HepG2 (cell line): ENCODE data around the gene GZF1. TPM values are rescaled to one million over a fixed set of nuclear protein-coding genes. Genes with fewer than 3 reads are reported as not detected.

ENCODE experiments used
- ASH2L ChIP-seq: fragments of 300-600, 200-600 bp; sonication (generic); IDR thresholded peaks from 2 replicates; pipeline ENCODE4 v1.7.0; 2017; ENCODE audit warnings: low read depth, mild to moderate bottlenecking, moderate library complexity, mixed read lengths, low read length; ENCODE audit not compliant: insufficient read length
- BCL6 ChIP-seq: IDR thresholded peaks from 2 replicates; pipeline ENCODE4 v1.6.1; 2016; ENCODE audit warnings: missing genetic modification reagents, missing compliant biosample characterization
- BORCS8-MEF2B ChIP-seq: sonication (generic); formaldehyde crosslinking; IDR thresholded peaks from 2 replicates; pipeline ENCODE4 v1.8.0; 2022; ENCODE audit warnings: mild to moderate bottlenecking, missing genetic modification reagents
- MED8 ChIP-seq: sonication (generic); formaldehyde crosslinking; IDR thresholded peaks from 2 replicates; pipeline ENCODE4 v1.8.1; 2023; ENCODE audit warnings: mild to moderate bottlenecking, missing genetic modification reagents; ENCODE audit not compliant: insufficient replicate concordance
- MEF2D ChIP-seq: sonication (generic); formaldehyde crosslinking; IDR thresholded peaks from 2 replicates; pipeline ENCODE4 v1.5.1; 2020; ENCODE audit warnings: mild to moderate bottlenecking, missing genetic modification reagents
- NCOA2 ChIP-seq: sonication (generic); formaldehyde crosslinking; IDR thresholded peaks from 2 replicates; pipeline ENCODE4 v1.8.0; 2022; ENCODE audit warnings: inconsistent platforms
- RFX3 ChIP-seq: IDR thresholded peaks from 2 replicates; pipeline ENCODE4 v1.6.1; 2016; ENCODE audit warnings: missing biosample characterization, missing genetic modification reagents
- TBP ChIP-seq: sonication (generic); formaldehyde crosslinking; IDR thresholded peaks from 2 replicates; pipeline ENCODE4 v1.5.0; 2020; ENCODE audit warnings: missing genetic modification reagents
- ZBED4 ChIP-seq: sonication (generic); formaldehyde crosslinking; IDR thresholded peaks from 2 replicates; pipeline ENCODE4 v1.4.0; 2020; ENCODE audit warnings: missing genetic modification reagents, borderline replicate concordance
- ZBTB37 ChIP-seq: sonication (generic); formaldehyde crosslinking; IDR thresholded peaks from 2 replicates; pipeline ENCODE4 v1.4.0; 2020; ENCODE audit warnings: mild to moderate bottlenecking, missing genetic modification reagents
- ZNF143 ChIP-seq: sonication (generic); formaldehyde crosslinking; IDR thresholded peaks from 2 replicates; pipeline ENCODE4 v1.4.0; 2020; ENCODE audit warnings: missing genetic modification reagents
- ZNF274 ChIP-seq: sonication (generic); formaldehyde crosslinking; IDR thresholded peaks from 2 replicates; pipeline ENCODE4 v1.5.1; 2020; ENCODE audit warnings: mild to moderate bottlenecking, missing genetic modification reagents
- polyA plus RNA-seq, 8 experiments: library from polyadenylated mRNA; depleted of rRNA in 3 of 8; stranded (reverse) in 7 of 8; unstranded in 1 of 8; fragments of >200 nt; fragmentation: Illumina TruSeq in 4 of 8; extraction: Trizol in 4 of 8; gene quantifications; 2 replicates each; pipeline versions ENCODE4 v1.2.1 to v1.2.3, GENCODE V29; 2011 to 2016; ENCODE audit warnings: low read depth in 4 of 8, missing spikeins in 1 of 8, mixed read lengths in 1 of 8; ENCODE audit not compliant: insufficient read depth in 1 of 8
- total RNA-seq, 5 experiments: library from RNA; depleted of rRNA; stranded (reverse); fragments of >200 nt; fragmentation: Illumina TruSeq; extraction: Trizol; gene quantifications; 2 replicates each; pipeline ENCODE4 v1.2.3, GENCODE V29; 2016; ENCODE audit warnings: low read depth in 1 of 5
- TF ChIP-seq, protein P1 (sequence below): sonication (generic); formaldehyde crosslinking; IDR thresholded peaks from 2 replicates; pipeline ENCODE4 v1.5.0; 2020; ENCODE audit warnings: missing genetic modification reagents, mild to moderate bottlenecking, borderline replicate concordance
- TF ChIP-seq, protein P2 (sequence below): sonication (generic); formaldehyde crosslinking; IDR thresholded peaks from 2 replicates; pipeline ENCODE4 v1.4.0; 2020; ENCODE audit warnings: missing genetic modification reagents
- TF ChIP-seq, protein P3 (sequence below): sonication (generic); formaldehyde crosslinking; IDR thresholded peaks from 2 replicates; pipeline ENCODE4 v1.4.0; 2020; ENCODE audit warnings: mild to moderate bottlenecking, missing genetic modification reagents
- TF ChIP-seq, protein P4 (sequence below): IDR thresholded peaks from 2 replicates; pipeline ENCODE4 v1.6.1; 2016

GZF1 gene
- total and polyA plus RNA-seq, 2 of the 13 experiments (the other 11 are each of a cell fraction or from before 2014, with no cell fraction given): 16.9 to 26.0 TPM

GRCh38 chr20:23412026-23412425 lies 50.0 kb downstream of the GZF1 start (continued):
- TF ChIP-seq, protein P1, sequence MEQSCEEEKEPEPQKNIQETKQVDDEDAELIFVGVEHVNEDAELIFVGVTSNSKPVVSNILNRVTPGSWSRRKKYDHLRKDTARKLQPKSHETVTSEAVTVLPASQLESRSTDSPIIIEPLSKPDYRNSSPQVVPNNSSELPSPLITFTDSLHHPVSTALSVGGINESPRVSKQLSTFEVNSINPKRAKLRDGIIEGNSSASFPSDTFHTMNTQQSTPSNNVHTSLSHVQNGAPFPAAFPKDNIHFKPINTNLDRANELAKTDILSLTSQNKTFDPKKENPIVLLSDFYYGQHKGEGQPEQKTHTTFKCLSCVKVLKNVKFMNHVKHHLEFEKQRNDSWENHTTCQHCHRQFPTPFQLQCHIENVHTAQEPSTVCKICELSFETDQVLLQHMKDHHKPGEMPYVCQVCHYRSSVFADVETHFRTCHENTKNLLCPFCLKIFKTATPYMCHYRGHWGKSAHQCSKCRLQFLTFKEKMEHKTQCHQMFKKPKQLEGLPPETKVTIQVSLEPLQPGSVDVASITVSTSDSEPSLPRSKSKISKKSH (CRISPR knock-in tag): no peak
- TF ChIP-seq MEF2D (no peak), BCL6 (CRISPR knock-in tag) (peak; percentile 67), ZNF274 (CRISPR knock-in tag) (no peak), ZBED4 (CRISPR knock-in tag) (no peak), RFX3 (CRISPR knock-in tag) (no peak), MED8 (CRISPR knock-in tag) (no peak), ZBTB37 (CRISPR knock-in tag) (no peak), BORCS8-MEF2B (CRISPR knock-in tag) (no peak), ZNF143 (CRISPR knock-in tag) (no peak), NCOA2 (CRISPR knock-in tag) (no peak), ASH2L (no peak), TBP (CRISPR knock-in tag) (no peak)
- TF ChIP-seq, protein P2, sequence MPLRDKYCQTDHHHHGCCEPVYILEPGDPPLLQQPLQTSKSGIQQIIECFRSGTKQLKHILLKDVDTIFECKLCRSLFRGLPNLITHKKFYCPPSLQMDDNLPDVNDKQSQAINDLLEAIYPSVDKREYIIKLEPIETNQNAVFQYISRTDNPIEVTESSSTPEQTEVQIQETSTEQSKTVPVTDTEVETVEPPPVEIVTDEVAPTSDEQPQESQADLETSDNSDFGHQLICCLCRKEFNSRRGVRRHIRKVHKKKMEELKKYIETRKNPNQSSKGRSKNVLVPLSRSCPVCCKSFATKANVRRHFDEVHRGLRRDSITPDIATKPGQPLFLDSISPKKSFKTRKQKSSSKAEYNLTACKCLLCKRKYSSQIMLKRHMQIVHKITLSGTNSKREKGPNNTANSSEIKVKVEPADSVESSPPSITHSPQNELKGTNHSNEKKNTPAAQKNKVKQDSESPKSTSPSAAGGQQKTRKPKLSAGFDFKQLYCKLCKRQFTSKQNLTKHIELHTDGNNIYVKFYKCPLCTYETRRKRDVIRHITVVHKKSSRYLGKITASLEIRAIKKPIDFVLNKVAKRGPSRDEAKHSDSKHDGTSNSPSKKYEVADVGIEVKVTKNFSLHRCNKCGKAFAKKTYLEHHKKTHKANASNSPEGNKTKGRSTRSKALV: no peak
- TF ChIP-seq, protein P3, sequence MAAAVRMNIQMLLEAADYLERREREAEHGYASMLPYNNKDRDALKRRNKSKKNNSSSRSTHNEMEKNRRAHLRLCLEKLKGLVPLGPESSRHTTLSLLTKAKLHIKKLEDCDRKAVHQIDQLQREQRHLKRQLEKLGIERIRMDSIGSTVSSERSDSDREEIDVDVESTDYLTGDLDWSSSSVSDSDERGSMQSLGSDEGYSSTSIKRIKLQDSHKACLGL: no peak
- TF ChIP-seq, protein P4, sequence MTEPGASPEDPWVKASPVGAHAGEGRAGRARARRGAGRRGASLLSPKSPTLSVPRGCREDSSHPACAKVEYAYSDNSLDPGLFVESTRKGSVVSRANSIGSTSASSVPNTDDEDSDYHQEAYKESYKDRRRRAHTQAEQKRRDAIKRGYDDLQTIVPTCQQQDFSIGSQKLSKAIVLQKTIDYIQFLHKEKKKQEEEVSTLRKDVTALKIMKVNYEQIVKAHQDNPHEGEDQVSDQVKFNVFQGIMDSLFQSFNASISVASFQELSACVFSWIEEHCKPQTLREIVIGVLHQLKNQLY (CRISPR knock-in tag): no peak
